Diencephalon (tissue), 1 donor: Measurements from ENCODE around the gene TLE6. TPM values are rescaled to one million over a fixed set of nuclear protein-coding genes. Genes with fewer than 3 reads are reported as not detected.

Source experiments
- total RNA-seq: library from RNA; depleted of rRNA; stranded (reverse); fragments of >200 nt; gene quantifications from one replicate; pipeline ENCODE4 v1.2.3, GENCODE V29; 2014

Gene TLE6
- total RNA-seq = 3.9 TPM

DNA sequence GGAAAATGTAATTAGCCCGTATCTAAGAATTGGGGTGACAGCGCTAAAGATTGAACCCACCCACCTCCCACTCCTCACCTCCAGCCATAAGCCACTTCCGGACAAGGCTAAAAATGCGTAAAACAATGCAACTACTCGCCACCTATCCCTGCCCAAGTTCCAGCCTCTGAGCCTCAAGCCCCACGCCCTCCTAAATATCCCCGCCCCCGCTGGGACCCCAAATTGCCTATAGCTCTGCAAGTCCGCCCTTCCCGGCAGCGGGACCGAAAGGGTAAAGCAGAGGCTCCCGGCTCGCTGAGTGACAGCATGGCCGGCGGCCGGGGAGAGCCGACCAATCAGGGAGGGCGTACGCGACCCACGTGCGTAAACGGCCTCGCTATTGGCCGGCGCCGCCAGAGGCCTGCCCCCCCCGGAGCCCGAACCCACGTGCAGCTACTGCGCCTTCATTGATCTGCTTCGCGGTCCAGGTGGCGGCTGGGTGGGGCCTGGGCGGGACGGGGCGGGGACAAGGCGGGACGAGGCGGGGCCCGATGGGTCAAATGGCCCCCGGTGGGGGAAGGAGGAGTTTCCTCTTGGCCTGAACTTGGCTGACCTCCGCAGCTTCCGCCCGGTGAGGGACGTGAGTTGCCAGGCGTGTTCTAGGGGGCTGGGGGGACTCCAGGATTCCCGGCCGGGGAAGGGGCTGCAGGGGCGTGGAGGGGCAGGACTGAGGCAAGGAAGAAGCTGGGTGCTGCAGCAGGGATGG is at the start of gene TLE6:
Gene TLE6 (plus strand): TSS at position 564 of the 745 bp plus-strand sequence. CDS start 670 bp downstream, outside the sequence.

DNA sequence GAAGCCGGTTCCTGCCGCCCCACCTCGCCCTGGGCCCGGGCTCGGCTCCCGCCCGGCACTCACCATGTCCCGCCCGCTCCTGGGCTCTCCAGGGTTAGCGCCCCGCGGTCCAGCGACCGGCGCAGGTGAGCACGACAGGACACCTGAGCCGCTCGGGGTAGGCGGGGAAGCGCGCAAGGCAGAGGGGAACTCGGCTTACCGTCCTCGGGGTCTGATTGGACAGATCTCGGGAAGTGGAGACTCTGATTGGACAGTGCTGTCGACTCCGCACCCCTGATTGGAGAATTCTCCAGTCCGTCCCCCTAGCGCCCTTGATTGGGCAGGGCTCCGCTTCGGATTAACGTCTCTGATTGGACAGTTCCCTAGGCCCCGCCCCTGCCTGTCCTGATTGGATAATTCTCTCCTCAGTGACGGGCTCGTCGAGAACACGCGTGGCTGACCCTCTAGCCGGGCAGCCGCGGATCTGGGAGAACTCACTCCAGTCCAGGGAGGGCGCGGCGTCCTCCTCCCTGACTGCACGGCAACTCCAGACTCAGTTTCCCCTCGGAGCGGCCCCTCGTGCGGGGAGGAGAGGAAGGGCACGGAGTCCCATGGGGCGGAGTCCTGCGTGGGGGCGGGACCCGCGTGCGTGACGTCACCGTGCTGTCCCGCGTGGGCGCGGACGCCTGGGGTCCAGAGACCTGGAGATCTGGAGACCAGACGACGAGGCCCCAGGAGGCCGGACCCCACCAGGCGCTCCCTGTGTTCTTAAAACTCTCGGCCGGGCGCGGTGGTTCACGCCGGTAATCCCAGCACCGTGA is 32.4 kb upstream of the TLE6 start, which contains the start of gene ZNF77:
Gene ZNF77 (minus strand): TSS at position 197 of the 800 bp plus-strand sequence. CDS start 131 bp downstream, at position 66.

DNA sequence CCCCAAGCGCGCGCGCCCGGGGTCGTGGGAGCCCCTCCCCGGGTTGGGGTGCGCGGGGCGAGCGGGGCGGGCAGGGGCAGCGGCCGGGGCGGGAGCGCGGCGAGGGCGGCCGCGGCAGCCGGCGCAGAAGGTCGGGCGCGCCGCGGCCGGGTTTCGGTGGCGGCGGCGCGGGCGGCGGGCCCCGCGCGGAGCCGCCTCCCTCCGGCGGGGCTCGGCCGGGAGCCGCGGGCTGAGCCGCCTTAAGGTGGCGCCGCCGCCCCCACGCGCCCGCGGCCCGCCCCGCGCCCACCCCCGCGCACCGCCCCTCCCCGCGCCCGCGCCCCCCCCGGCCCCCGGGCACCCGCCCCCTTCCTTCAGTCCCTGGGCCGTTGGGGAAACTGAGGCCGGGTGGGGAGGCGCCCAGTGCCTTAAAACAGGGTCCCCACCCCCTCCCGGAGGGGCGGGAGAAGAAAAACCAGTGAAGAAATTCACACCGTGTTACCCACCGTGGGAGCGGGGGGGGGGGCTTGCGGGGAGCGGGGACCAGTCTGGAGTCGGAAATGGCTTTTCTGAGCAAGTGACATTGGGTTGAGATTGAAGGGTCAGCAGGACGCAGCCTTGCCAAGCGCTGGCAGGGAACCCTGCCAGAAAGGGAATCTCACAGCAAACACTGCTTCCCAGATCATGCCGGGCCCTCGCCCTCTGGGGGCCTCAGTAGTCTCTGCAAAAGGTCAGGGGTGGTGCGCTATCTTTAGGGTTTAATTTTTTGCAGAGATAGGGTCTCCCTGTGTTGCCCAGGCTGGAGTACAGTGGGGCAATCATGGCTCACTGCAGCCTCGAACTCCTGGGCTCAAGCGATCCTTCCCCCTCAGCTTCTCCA is 51.9 kb downstream of the TLE6 start, which contains the start of gene TLE2:
Gene TLE2 (minus strand): TSS at position 216 of the 859 bp plus-strand sequence. CDS start 376 bp downstream, outside the sequence.

Other genes with a start within 250 kb of the TLE6 start
- 33.9 TPM for gene SLC39A3, start 237.5 kb upstream of the TLE6 start, total RNA-seq
- 40.6 TPM for gene SGTA, start 194.3 kb upstream of the TLE6 start, total RNA-seq
- gene THOP1, start 192.1 kb upstream of the TLE6 start, total RNA-seq = 29.3 TPM
- gene ZNF554, start 157.7 kb upstream of the TLE6 start, total RNA-seq = 15.9 TPM
- gene ZNF555, start 136.1 kb upstream of the TLE6 start, total RNA-seq = 22.1 TPM
- 0.46 TPM for gene ZNF556, start 110.2 kb upstream of the TLE6 start, total RNA-seq
- 6.0 TPM for gene ZNF57, start 76.6 kb upstream of the TLE6 start, total RNA-seq
- 7.4 TPM for gene ZNF77, start 32.6 kb upstream of the TLE6 start, total RNA-seq
- 27.2 TPM for gene TLE2, start 51.7 kb downstream of the TLE6 start, total RNA-seq
- 160 TPM for gene TLE5, start 84.9 kb downstream of the TLE6 start, total RNA-seq
- gene GNA11, start 116.8 kb downstream of the TLE6 start, total RNA-seq = 51.2 TPM
- gene GNA15, start 158.5 kb downstream of the TLE6 start, total RNA-seq = 1.4 TPM
- 0.23 TPM for gene S1PR4, start 201.2 kb downstream of the TLE6 start, total RNA-seq
- 13.4 TPM for gene NCLN, start 208.4 kb downstream of the TLE6 start, total RNA-seq
- gene CELF5, start 247.1 kb downstream of the TLE6 start, total RNA-seq = 63.7 TPM